ENCODE results near the gene MRM3.
"Not testable (repeated sequence)": the region's sequence is repeated elsewhere in the genome, so short reads cannot be mapped to it uniquely, and the experiment has no call there.

Gene MRM3

GRCh38 chr17:802901-803881 is 21.0 kb downstream of the MRM3 start:
- TF ChIP-seq CTCF (IDR thresholded peaks at IDR 0.05; ENCODE audit: extremely low read depth, insufficient read depth, missing control alignments), result no peak
- in situ Hi-C loops (cut with MboI; ENCODE audit: low pct_unique_long_range_greater_than_20kb, low sequenced_read_pairs, unreplicated experiment), result no loop called here
- DNase-seq (ENCODE audit: low spot score), result no peak

- no peak for DNase-seq (ENCODE audit: low spot score)
- no peak for TF ChIP-seq CTCF (IDR thresholded peaks at IDR 0.05; ENCODE audit: extremely low read depth, insufficient read depth, missing control alignments)
- in situ Hi-C loops (cut with MboI; ENCODE audit: low pct_unique_long_range_greater_than_20kb, low sequenced_read_pairs, unreplicated experiment), result no loop called here
These were observed 22.6 kb downstream of the MRM3 start for GRCh38 chr17:804541-805435.

- DNase-seq (ENCODE audit: low spot score); in situ Hi-C loops (cut with MboI; ENCODE audit: low pct_unique_long_range_greater_than_20kb, low sequenced_read_pairs, unreplicated experiment): not testable (repeated sequence)
These were observed 23.7 kb downstream of the MRM3 start for GRCh38 chr17:805886-806285.

- DNase-seq (ENCODE audit: low spot score), result no peak
- in situ Hi-C loops (cut with MboI; ENCODE audit: low pct_unique_long_range_greater_than_20kb, low sequenced_read_pairs, unreplicated experiment), result no loop called here
- no peak for TF ChIP-seq CTCF (IDR thresholded peaks at IDR 0.05; ENCODE audit: extremely low read depth, insufficient read depth, missing control alignments)
These were observed 24.2 kb downstream of the MRM3 start for GRCh38 chr17:806346-806745.

GRCh38 chr17:806781-807522 is 24.8 kb downstream of the MRM3 start:
- in situ Hi-C loops (cut with MboI; ENCODE audit: low pct_unique_long_range_greater_than_20kb, low sequenced_read_pairs, unreplicated experiment), result no loop called here
- no peak for TF ChIP-seq CTCF (IDR thresholded peaks at IDR 0.05; ENCODE audit: extremely low read depth, insufficient read depth, missing control alignments)
- no peak for DNase-seq (ENCODE audit: low spot score)

GRCh38 chr17:807523-808294 is 25.6 kb downstream of the MRM3 start:
- no peak for TF ChIP-seq CTCF (IDR thresholded peaks at IDR 0.05; ENCODE audit: extremely low read depth, insufficient read depth, missing control alignments)
- in situ Hi-C loops (cut with MboI; ENCODE audit: low pct_unique_long_range_greater_than_20kb, low sequenced_read_pairs, unreplicated experiment), result no loop called here
- DNase-seq (ENCODE audit: low spot score), result no peak
